CD4-positive, alpha-beta T cell (primary cell): ENCODE results near the gene MYO9A. TPM values are rescaled to one million over a fixed set of nuclear protein-coding genes. Genes with fewer than 3 reads are reported as not detected.

ENCODE experiments used
- ATAC-seq: fragments of 200-7000 bp; cut with Tn5 transposase; one replicate; pipeline ENCODE4 v1.10.0; 2022; ENCODE audit warnings: mild to moderate bottlenecking; ENCODE audit not compliant: poor library complexity
- CTCF ChIA-PET: fragments of 350-600 bp; sonication (Branson Sonifier 250); formaldehyde crosslinking; loops from one replicate; lab custom pipeline; 2021; ENCODE audit warnings: antibody characterized with exemption, inconsistent platforms; lab: Charles Lee
- POLR2A ChIA-PET: fragments of 350-600 bp; sonication (Branson Sonifier 250); formaldehyde crosslinking; loops from one replicate; lab custom pipeline; 2021; ENCODE audit warnings: antibody characterized with exemption, inconsistent platforms; lab: Charles Lee
- DNase-seq, 14 experiments: peaks; one replicate each; pipeline ENCODE4 v3.0.0-alpha.2; 2013 to 2020; ENCODE audit warnings: mixed read lengths in 2 of 14
- H3K27ac ChIP-seq, 2 donors: one replicate each; pipeline versions ENCODE4 v1.5.1 to v1.7.0; 2013; ENCODE audit warnings: low read length in 2 of 2, low read depth in 1 of 2, mild to moderate bottlenecking in 1 of 2
- H3K27me3 ChIP-seq, 2 experiments: 1 replicate in 1 of 2; 2 replicates in 1 of 2; pipeline versions ENCODE4 v1.6.1 to v1.7.0; 2013; ENCODE audit warnings: low read length in 2 of 2, control low read depth in 1 of 2, mild to moderate bottlenecking in 1 of 2, moderate library complexity in 1 of 2; ENCODE audit not compliant: insufficient read depth in 2 of 2, control insufficient read depth in 1 of 2
- H3K36me3 ChIP-seq: one replicate; pipeline ENCODE4 v1.6.1; 2013; ENCODE audit warnings: low read length, control low read depth; ENCODE audit not compliant: insufficient read depth
- H3K4me1 ChIP-seq: one replicate; pipeline ENCODE4 v1.6.1; 2013; ENCODE audit warnings: low read length, control low read depth; ENCODE audit not compliant: insufficient read depth
- H3K4me3 ChIP-seq: one replicate; pipeline ENCODE4 v1.5.1; 2013; ENCODE audit warnings: mild to moderate bottlenecking, low read length, moderate library complexity
- H3K9me3 ChIP-seq, 2 experiments: 1 replicate in 1 of 2; 2 replicates in 1 of 2; pipeline versions ENCODE4 v1.6.1 to v1.7.0; 2013; ENCODE audit warnings: low read length in 2 of 2, mild to moderate bottlenecking in 2 of 2, control low read depth in 1 of 2, moderate library complexity in 1 of 2; ENCODE audit not compliant: control insufficient read depth in 1 of 2, insufficient read depth in 1 of 2
- H3K27ac Mint-ChIP-seq: one replicate; pipeline ENCODE4 v1.8.0; 2020; ENCODE audit warnings: mixed read lengths
- H3K27me3 Mint-ChIP-seq: one replicate; pipeline ENCODE4 v1.8.0; 2021; ENCODE audit warnings: mixed read lengths
- H3K36me3 Mint-ChIP-seq: one replicate; pipeline ENCODE4 v1.8.0; 2021; ENCODE audit warnings: low read depth, mixed read lengths
- H3K4me1 Mint-ChIP-seq: one replicate; pipeline ENCODE4 v1.8.0; 2021; ENCODE audit warnings: low read depth, mixed read lengths
- H3K4me3 Mint-ChIP-seq: one replicate; pipeline ENCODE4 v1.8.0; 2020; ENCODE audit warnings: mild to moderate bottlenecking, mixed read lengths
- H3K9me3 Mint-ChIP-seq: one replicate; pipeline ENCODE4 v1.8.0; 2020; ENCODE audit warnings: mixed read lengths
- CTCF ChIP-seq: fragments of 200-600 bp; IDR thresholded peaks from one replicate; pipeline ENCODE4 v1.8.0; 2022; ENCODE audit warnings: antibody characterized with exemption, mild to moderate bottlenecking
- intact Hi-C, 2 experiments: fragments of 100-400 bp; cut with DNase I in 1 of 2; cut with micrococcal nuclease in 1 of 2; formaldehyde crosslinking; loops; one replicate each; pipeline versions ENCODE4 v1.15.1 to v1.9.0; 2023 to 2025; cut with DNase I, micrococcal nuclease
- total RNA-seq, 174 experiments: library from RNA in 2 of 174; stranded (reverse) in 2 of 174; gene quantifications; one replicate each; pipeline ENCODE4 v1.2.3 and lab custom pipeline; 2021 to 2026

Gene MYO9A
- total RNA-seq, 2 experiments from 2014 or later: 23.4 to 29.1 TPM

DNA sequence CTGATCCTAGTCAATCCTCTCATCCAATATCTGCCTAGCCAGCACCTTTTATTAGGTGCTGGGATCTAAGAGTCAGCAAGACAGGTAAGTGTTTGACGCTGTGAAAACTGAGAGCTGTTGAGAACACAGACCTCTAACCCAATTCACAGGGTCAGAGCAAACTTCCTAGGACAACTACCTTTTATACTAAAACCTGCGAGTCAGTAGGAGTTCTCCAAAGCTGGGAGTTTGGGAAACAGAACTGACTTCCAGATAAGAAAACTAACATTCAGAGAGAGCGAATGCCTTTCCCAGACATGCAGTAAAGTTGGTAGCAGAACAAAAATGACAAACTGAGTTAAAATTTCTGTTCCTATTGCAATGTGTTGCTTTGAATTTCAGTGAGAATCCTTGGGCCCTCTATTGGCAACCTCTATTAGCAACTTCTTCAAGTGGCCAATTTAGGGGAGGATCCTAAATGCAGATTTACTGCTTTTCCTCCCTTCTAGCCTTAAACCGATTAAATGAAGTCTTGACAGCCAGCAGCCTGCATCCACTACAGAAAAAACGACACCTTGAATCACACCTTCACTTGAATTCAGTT lies 296.3 kb downstream of the MYO9A start:
- Mint-ChIP-seq H3K9me3 (peaks cover 12% of the 10 kb centered on the region), H3K4me3 (no peak overlapping the region), H3K27ac (no peak overlapping the region), H3K36me3 (peaks cover 68% of the 10 kb centered on the region), H3K27me3 (no peaks in the 10 kb centered on the region), H3K4me1 (no peaks in the 10 kb centered on the region)
- TF ChIP-seq CTCF: no peak
- H3K9me3 ChIP-seq: peaks cover 14 to 48% of the 10 kb centered on the region in 2 experiments
- H3K4me3 ChIP-seq: no peak overlapping the region
- ATAC-seq: no peak
- no peak for DNase-seq
- CTCF ChIA-PET: no interaction called here
- H3K4me1 ChIP-seq: no peaks in the 10 kb centered on the region
- no peaks in the 10 kb centered on the region for H3K27me3 ChIP-seq
- H3K27ac ChIP-seq: no peak overlapping the region
- H3K36me3 ChIP-seq: peaks cover 7% of the 10 kb centered on the region
- POLR2A ChIA-PET: no interaction called here
- intact Hi-C loops: no loop called here

- CTCF ChIA-PET: no interaction called here
- Mint-ChIP-seq H3K4me3 (no peak overlapping the region), H3K9me3 (peaks cover 12% of the 10 kb centered on the region), H3K27me3 (no peaks in the 10 kb centered on the region), H3K36me3 (peaks cover 53% of the 10 kb centered on the region), H3K27ac (no peak overlapping the region), H3K4me1 (no peaks in the 10 kb centered on the region)
- H3K9me3 ChIP-seq: peaks cover 14 to 48% of the 10 kb centered on the region in 2 experiments
- H3K4me1 ChIP-seq: no peaks in the 10 kb centered on the region
- H3K36me3 ChIP-seq: no peaks in the 10 kb centered on the region
- ATAC-seq (no peak), DNase-seq (no peak)
- intact Hi-C loops: no loop called here
- H3K4me3 ChIP-seq: no peak overlapping the region
- no peak overlapping the region for H3K27ac ChIP-seq
- POLR2A ChIA-PET: no interaction called here
- H3K27me3 ChIP-seq: no peaks in the 10 kb centered on the region
- TF ChIP-seq CTCF: no peak
Measured at GRCh38 chr15:71820127-71820526, 297.8 kb downstream of the MYO9A start.

DNA sequence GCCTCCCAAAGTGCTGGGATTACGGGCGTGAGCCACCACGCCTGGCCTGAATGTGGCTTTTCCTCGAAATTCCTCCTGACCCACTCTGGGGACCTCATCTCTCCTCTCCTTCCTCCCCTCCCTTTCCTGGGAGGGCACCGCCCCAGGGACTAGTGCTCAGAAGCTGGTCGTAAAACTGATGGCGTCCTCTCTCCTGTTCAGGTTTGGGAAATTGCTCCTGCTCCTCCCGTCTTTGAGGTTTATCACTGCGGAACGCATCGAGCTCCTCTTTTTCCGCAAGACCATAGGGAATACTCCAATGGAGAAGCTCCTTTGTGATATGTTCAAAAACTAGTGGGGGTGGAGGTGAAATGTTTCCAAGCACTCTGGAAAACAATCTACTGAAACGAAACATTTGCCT lies 300.6 kb downstream of the MYO9A start:
- Histone ChIP-seq H3K4me3 (no peak overlapping the region), H3K9me3 (peaks cover 14 to 28% of the 10 kb centered on the region in 2 experiments), H3K4me1 (no peaks in the 10 kb centered on the region), H3K36me3 (no peaks in the 10 kb centered on the region), H3K27me3 (no peaks in the 10 kb centered on the region), H3K27ac (no peak overlapping the region)
- ATAC-seq (no peak), DNase-seq (no peak)
- POLR2A ChIA-PET: no interaction called here
- Mint-ChIP-seq H3K27me3 (no peaks in the 10 kb centered on the region), H3K27ac (no peak overlapping the region), H3K4me3 (no peak overlapping the region), H3K9me3 (peaks cover 9% of the 10 kb centered on the region), H3K36me3 (peaks cover 25% of the 10 kb centered on the region), H3K4me1 (no peaks in the 10 kb centered on the region)
- no peak for TF ChIP-seq CTCF
- CTCF ChIA-PET: no interaction called here
- intact Hi-C loops: no loop called here
